Body of pancreas (tissue), 4 donors: ENCODE data around the gene FCRL1.

Source experiments
- CTCF ChIP-seq, 7 experiments: fragments of 450-650 bp in 4 of 7; fragments of 200-600 bp in 3 of 7; sonication (generic) in 3 of 7; IDR thresholded peaks; one replicate each; pipeline ENCODE4 v1.5.1; 2016 to 2019; ENCODE audit warnings: antibody characterized with exemption in 7 of 7
- POLR2A ChIP-seq, 3 donors: fragments of 450-650 bp; IDR thresholded peaks; one replicate each; pipeline ENCODE4 v1.6.1; 2016; ENCODE audit warnings: antibody characterized with exemption in 3 of 3, mild to moderate bottlenecking in 2 of 3

GRCh38 chr1:157868654-157869053 is 48.7 kb upstream of the FCRL1 start:
- TF ChIP-seq CTCF (IDR thresholded peaks at IDR 0.05) (no peak), POLR2A (IDR thresholded peaks at IDR 0.05) (no peak)
